Esophagus (tissue), 2 donors: ENCODE data around the gene CAV3. TPM values are rescaled to one million over a fixed set of nuclear protein-coding genes. Genes with fewer than 3 reads are reported as not detected.

Experiments used
- H3K27ac ChIP-seq, 2 donors: one replicate each; pipeline ENCODE4 v1.5.1; 2013; ENCODE audit warnings: low read depth in 2 of 2, mild to moderate bottlenecking in 2 of 2, inconsistent platforms in 1 of 2, low read length in 1 of 2, moderate library complexity in 1 of 2
- H3K27me3 ChIP-seq, 2 donors: one replicate each; pipeline ENCODE4 v1.6.1; 2013; ENCODE audit warnings: low read length in 2 of 2, control low read depth in 1 of 2, mild to moderate bottlenecking in 1 of 2; ENCODE audit not compliant: insufficient read depth in 2 of 2, control insufficient read depth in 1 of 2
- H3K36me3 ChIP-seq, 2 donors: one replicate each; pipeline ENCODE4 v1.6.1; 2013; ENCODE audit warnings: low read length in 1 of 2; ENCODE audit not compliant: control insufficient read depth in 2 of 2, insufficient read depth in 2 of 2
- H3K4me1 ChIP-seq, 2 donors: one replicate each; pipeline ENCODE4 v1.6.1; 2013; ENCODE audit warnings: low read length in 1 of 2; ENCODE audit not compliant: control insufficient read depth in 2 of 2, insufficient read depth in 2 of 2
- H3K4me3 ChIP-seq, 2 donors: one replicate each; pipeline ENCODE4 v1.5.1; 2013; ENCODE audit warnings: low read length in 2 of 2, mild to moderate bottlenecking in 2 of 2, low read depth in 1 of 2, moderate library complexity in 1 of 2
- H3K9me3 ChIP-seq, 2 donors: one replicate each; pipeline ENCODE4 v1.6.1; 2013; ENCODE audit warnings: mild to moderate bottlenecking in 2 of 2, low read depth in 1 of 2, low read length in 1 of 2, moderate library complexity in 1 of 2; ENCODE audit not compliant: control insufficient read depth in 2 of 2, insufficient read depth in 1 of 2
- WGBS, 2 donors: extraction: QIAGEN DNeasy Blood & Tissue Kit; methylation state at CpG; one replicate each; pipeline ENCODE4 v1.1.7; 2013; 5-methylcytosine and 5-hydroxymethylcytosine counted together
- polyA plus RNA-seq, 2 donors: library from polyadenylated mRNA; stranded (reverse); fragments of 200-250 nt; gene quantifications; one replicate each; pipeline ENCODE4 v1.2.3, GENCODE V29; 2013
- donor health status: healthy with polysubstance abuse.
- donor health status: Bipolar disorder and iron deficiency.

The CAV3 gene
- polyA plus RNA-seq, 2 donors: 0.04 TPM; not detected in 1

GRCh38 chr3:8767667-8768363, 34.2 kb downstream of the CAV3 start:
- no peak overlapping the region for H3K27ac ChIP-seq
- H3K4me1 ChIP-seq: peaks cover 0 to 11% of the 10 kb centered on the region in 2 donors
- H3K4me3 ChIP-seq: peak overlapping the region in 1 of 2 donors; percentile 25
- no peaks in the 10 kb centered on the region for H3K36me3 ChIP-seq
- WGBS, 2 donors: 4% methylated on average over 63 to 74 of the region's 74 CpGs
- peaks cover 0 to 2% of the 10 kb centered on the region in 2 donors for H3K9me3 ChIP-seq
- peaks cover 0 to 5% of the 10 kb centered on the region in 2 donors for H3K27me3 ChIP-seq

- peaks cover 0 to 5% of the 10 kb centered on the region in 2 donors for H3K27me3 ChIP-seq
Observed at GRCh38 chr3:8768364-8769087, 34.9 kb downstream of the CAV3 start.

GRCh38 chr3:8769088-8769822, 35.7 kb downstream of the CAV3 start, which contains the start of gene OXTR:
OXTR (minus strand) TSS chr3:8769613; CDS start chr3:8768187, 1,426 bp downstream.
- peak within 1 kb of the TSS in 1 of 2 donors; percentile 20 for H3K4me3 ChIP-seq
- no peak within 1 kb of the TSS for H3K27ac ChIP-seq
- H3K9me3 ChIP-seq: peaks cover 0 to 2% of the 10 kb centered on the region in 2 donors

More at GRCh38 chr3:8768364-8769087, 34.9 kb downstream of the CAV3 start:
- Histone ChIP-seq H3K9me3 (peaks cover 0 to 2% of the 10 kb centered on the region in 2 donors), H3K27ac (no peak overlapping the region), H3K4me1 (peaks cover 0 to 11% of the 10 kb centered on the region in 2 donors), H3K36me3 (no peaks in the 10 kb centered on the region), H3K4me3 (peak overlapping the region in 1 of 2 donors; percentile 25)
- WGBS, 2 donors: 6 to 8% methylated on average over 36 of the region's 36 CpGs

GRCh38 chr3:8773941-8774542, 40.4 kb downstream of the CAV3 start:
- Histone ChIP-seq H3K27me3 (peaks cover 0 to 2% of the 10 kb centered on the region in 2 donors), H3K4me1 (no peaks in the 10 kb centered on the region), H3K27ac (no peak overlapping the region), H3K4me3 (no peak overlapping the region), H3K9me3 (no peaks in the 10 kb centered on the region), H3K36me3 (no peaks in the 10 kb centered on the region)
- 74 to 75% methylated on average over 5 of the region's 5 CpGs for WGBS, 2 donors

More at GRCh38 chr3:8769088-8769822, 35.7 kb downstream of the CAV3 start, which contains the start of gene OXTR:
- Histone ChIP-seq H3K4me1 (peaks cover 0 to 11% of the 10 kb centered on the region in 2 donors), H3K27me3 (peaks cover 0 to 5% of the 10 kb centered on the region in 2 donors), H3K36me3 (no peaks in the 10 kb centered on the region)
- WGBS, 2 donors: 5 to 6% methylated on average over 53 of the region's 53 CpGs

- H3K27me3 ChIP-seq: no peaks in the 10 kb centered on the region
- no peaks in the 10 kb centered on the region for H3K4me1 ChIP-seq
- no peaks in the 10 kb centered on the region for H3K9me3 ChIP-seq
- WGBS, 2 donors: 80 to 86% methylated on average over 5 of the region's 5 CpGs
- H3K4me3 ChIP-seq: no peak overlapping the region
- no peak overlapping the region for H3K27ac ChIP-seq
- no peaks in the 10 kb centered on the region for H3K36me3 ChIP-seq
Observed at GRCh38 chr3:8775181-8775580, 41.6 kb downstream of the CAV3 start.

GRCh38 chr3:8775602-8776001, 42.0 kb downstream of the CAV3 start:
- Histone ChIP-seq H3K4me1 (no peaks in the 10 kb centered on the region), H3K36me3 (no peaks in the 10 kb centered on the region), H3K4me3 (no peak overlapping the region), H3K27me3 (no peaks in the 10 kb centered on the region), H3K27ac (no peak overlapping the region), H3K9me3 (no peaks in the 10 kb centered on the region)
- WGBS, 2 donors: 90 to 91% methylated on average over 6 of the region's 6 CpGs

- H3K27me3 ChIP-seq: no peaks in the 10 kb centered on the region
- 60 to 66% methylated on average over 4 of the region's 4 CpGs for WGBS, 2 donors
- H3K4me1 ChIP-seq: no peaks in the 10 kb centered on the region
- H3K27ac ChIP-seq: no peak overlapping the region
- no peak overlapping the region for H3K4me3 ChIP-seq
- no peaks in the 10 kb centered on the region for H3K9me3 ChIP-seq
- no peaks in the 10 kb centered on the region for H3K36me3 ChIP-seq
Observed at GRCh38 chr3:8776406-8776805, 42.8 kb downstream of the CAV3 start.

- 79 to 83% methylated on average over 5 of the region's 5 CpGs for WGBS, 2 donors
- no peak overlapping the region for H3K27ac ChIP-seq
Observed at GRCh38 chr3:8777201-8777977, 43.8 kb downstream of the CAV3 start.

More at GRCh38 chr3:8777201-8777977, 43.8 kb downstream of the CAV3 start:
- Histone ChIP-seq H3K4me1 (no peaks in the 10 kb centered on the region), H3K4me3 (no peak overlapping the region), H3K27me3 (no peaks in the 10 kb centered on the region), H3K36me3 (no peaks in the 10 kb centered on the region), H3K9me3 (no peaks in the 10 kb centered on the region)
